H1 (cell line): ENCODE data around the gene RPUSD1. TPM values are rescaled to one million over a fixed set of nuclear protein-coding genes. Genes with fewer than 3 reads are reported as not detected.

Experiments
- CTCF ChIA-PET: fragments of 300-600 bp; sonication (Branson Sonifier 250); formaldehyde crosslinking; loops from one replicate; lab custom pipeline; 2021; ENCODE audit not compliant: partially characterized antibody; lab: Charles Lee
- POLR2A ChIA-PET: fragments of 300-600 bp; sonication (Branson Sonifier 250); formaldehyde crosslinking; loops from one replicate; lab custom pipeline; 2021; ENCODE audit warnings: inconsistent platforms; ENCODE audit not compliant: partially characterized antibody; lab: Charles Lee
- DNase-seq, 2 experiments: peaks; one replicate each; pipeline versions ENCODE4 v3.0.0 to v3.0.0-alpha.2; 2010 to 2022; ENCODE audit warnings: low spot score in 2 of 2, low read depth in 1 of 2, mixed read lengths in 1 of 2
- FAIRE-seq: peaks from 2 replicates; lab custom pipeline; 2011; peaks lifted over from hg19 to GRCh38; lab: Jason Lieb, UNC
- H2AFZ ChIP-seq: 2 replicates; pipeline ENCODE4 v1.8.1; 2012; ENCODE audit warnings: low read length, inconsistent platforms
- H2AK5ac ChIP-seq: 2 replicates; pipeline ENCODE4 v1.6.1; 2013; ENCODE audit warnings: low read depth, low read length
- H2BK120ac ChIP-seq: replicated peaks from 2 replicates; pipeline ENCODE3; 2013; ENCODE audit warnings: low read depth, low read length, inconsistent platforms
- H2BK12ac ChIP-seq: 2 replicates; pipeline ENCODE4 v1.6.1; 2013; ENCODE audit warnings: low read depth, low read length
- H2BK15ac ChIP-seq: 2 replicates; pipeline ENCODE4 v1.6.1; 2013; ENCODE audit warnings: low read length
- H2BK20ac ChIP-seq: 2 replicates; pipeline ENCODE4 v1.6.1; 2013; ENCODE audit warnings: low read length
- H2BK5ac ChIP-seq: 2 replicates; pipeline ENCODE4 v1.6.1; 2013; ENCODE audit warnings: low read depth, low read length
- H3K14ac ChIP-seq: 2 replicates; pipeline ENCODE4 v1.6.1; 2013; ENCODE audit warnings: inconsistent platforms; ENCODE audit not compliant: insufficient read length
- H3K18ac ChIP-seq: 2 replicates; pipeline ENCODE4 v1.6.1; 2013; ENCODE audit warnings: low read length; ENCODE audit errors: extremely low read depth
- H3K23ac ChIP-seq: 2 replicates; pipeline ENCODE4 v1.6.1; 2013; ENCODE audit warnings: inconsistent platforms; ENCODE audit not compliant: insufficient read length
- H3K23me2 ChIP-seq: 2 replicates; pipeline ENCODE4 v1.6.1; 2013; ENCODE audit warnings: low read depth, low read length
- H3K27ac ChIP-seq: 2 replicates; pipeline ENCODE4 v1.6.1; 2011; ENCODE audit warnings: low read depth, low read length, inconsistent platforms
- H3K27me3 ChIP-seq, 4 experiments: replicated peaks in 1 of 4; 1 replicate in 1 of 4; 2 replicates in 3 of 4; pipeline versions ENCODE4 v1.6.1 to v1.8.1; 2011 to 2013; ENCODE audit warnings: low read length in 3 of 4, mild to moderate bottlenecking in 3 of 4, inconsistent platforms in 2 of 4, mixed read lengths in 2 of 4, moderate library complexity in 1 of 4; ENCODE audit not compliant: control insufficient read depth in 3 of 4, insufficient read depth in 3 of 4; ENCODE audit errors: extremely low read depth in 1 of 4
- H3K36me3 ChIP-seq, 4 experiments: 2 replicates each; pipeline versions ENCODE4 v1.6.1 to v1.8.1; 2011 to 2013; ENCODE audit warnings: mild to moderate bottlenecking in 4 of 4, low read length in 3 of 4, moderate library complexity in 2 of 4, control low read depth in 1 of 4, inconsistent platforms in 1 of 4; ENCODE audit not compliant: insufficient read depth in 4 of 4, control insufficient read depth in 2 of 4
- H3K4ac ChIP-seq: replicated peaks from 2 replicates; pipeline ENCODE3; 2013; ENCODE audit warnings: low read length, low read depth, mixed read lengths, inconsistent platforms; ENCODE audit not compliant: insufficient read length
- H3K4me1 ChIP-seq, 4 experiments: replicated peaks in 1 of 4; 1 replicate in 1 of 4; 2 replicates in 3 of 4; pipeline versions ENCODE4 v1.6.1 to v1.8.1; 2011 to 2013; ENCODE audit warnings: low read length in 3 of 4, inconsistent platforms in 2 of 4, mixed read lengths in 1 of 4; ENCODE audit not compliant: insufficient read depth in 4 of 4, control insufficient read depth in 3 of 4
- H3K4me2 ChIP-seq, 2 experiments: 2 replicates each; pipeline versions ENCODE4 v1.6.1 to v1.8.1; 2011 to 2013; ENCODE audit warnings: low read depth in 2 of 2, low read length in 2 of 2, control low read depth in 1 of 2, inconsistent platforms in 1 of 2, mild to moderate bottlenecking in 1 of 2; ENCODE audit not compliant: insufficient read depth in 1 of 2
- H3K4me3 ChIP-seq, 4 experiments: fragments of 200-600, 300-600 bp in 1 of 4; sonication (generic), shearing (Covaris generic), sonication (Bioruptor Twin) in 1 of 4; 2 replicates each; pipeline versions ENCODE4 v1.5.1 to v1.8.1; 2011 to 2016; ENCODE audit warnings: low read length in 4 of 4, low read depth in 3 of 4, control low read depth in 2 of 4, inconsistent platforms in 2 of 4, mild to moderate bottlenecking in 2 of 4, mixed read lengths in 1 of 4, moderate library complexity in 1 of 4; ENCODE audit not compliant: insufficient read depth in 2 of 4; ENCODE audit errors: extremely low read depth in 1 of 4
- H3K56ac ChIP-seq: replicated peaks from 2 replicates; pipeline ENCODE3; 2013; ENCODE audit warnings: low read depth, mild to moderate bottlenecking, mixed read lengths, low read length, inconsistent platforms; ENCODE audit not compliant: insufficient read length
- H3K79me1 ChIP-seq: 2 replicates; pipeline ENCODE4 v1.6.1; 2013; ENCODE audit warnings: low read depth, low read length, control low read depth
- H3K79me2 ChIP-seq, 2 experiments: 2 replicates each; pipeline versions ENCODE4 v1.6.1 to v1.8.1; 2012 to 2013; ENCODE audit warnings: low read length in 2 of 2, mild to moderate bottlenecking in 2 of 2, inconsistent platforms in 1 of 2; ENCODE audit not compliant: insufficient read depth in 2 of 2, control insufficient read depth in 1 of 2
- H3K9ac ChIP-seq, 4 experiments: replicated peaks in 1 of 4; 1 replicate in 1 of 4; 2 replicates in 3 of 4; pipeline versions ENCODE4 v1.6.1 to v1.8.1; 2011 to 2013; ENCODE audit warnings: low read depth in 3 of 4, low read length in 3 of 4, control low read depth in 2 of 4, mild to moderate bottlenecking in 2 of 4, moderate library complexity in 2 of 4, inconsistent platforms in 1 of 4; ENCODE audit errors: extremely low read depth in 1 of 4
- H3K9me3 ChIP-seq, 2 experiments: 2 replicates each; pipeline versions ENCODE4 v1.6.1 to v1.8.1; 2012 to 2013; ENCODE audit warnings: mild to moderate bottlenecking in 2 of 2, moderate library complexity in 2 of 2, control low read depth in 1 of 2, inconsistent platforms in 1 of 2, low read depth in 1 of 2, low read length in 1 of 2, mixed read lengths in 1 of 2; ENCODE audit not compliant: insufficient read depth in 2 of 2
- H4K20me1 ChIP-seq, 2 experiments: replicated peaks in 1 of 2; 2 replicates each; pipeline versions ENCODE3 to v1.8.1; 2011 to 2013; ENCODE audit warnings: inconsistent platforms in 2 of 2, low read length in 2 of 2, mild to moderate bottlenecking in 1 of 2; ENCODE audit not compliant: insufficient read depth in 2 of 2, control insufficient read depth in 1 of 2
- H4K5ac ChIP-seq: 2 replicates; pipeline ENCODE4 v1.6.1; 2013; ENCODE audit warnings: low read length, low read depth, mixed read lengths, inconsistent platforms; ENCODE audit not compliant: insufficient read length
- H4K8ac ChIP-seq: 2 replicates; pipeline ENCODE4 v1.8.0; 2013; ENCODE audit warnings: mild to moderate bottlenecking, moderate library complexity, low read length, inconsistent platforms; ENCODE audit not compliant: insufficient read depth; ENCODE audit errors: extremely low read depth
- H4K91ac ChIP-seq: replicated peaks from 2 replicates; pipeline ENCODE3; 2013; ENCODE audit warnings: low read length, mixed read lengths, inconsistent platforms; ENCODE audit not compliant: insufficient read length
- EGR1 ChIP-seq: IDR thresholded peaks from 2 replicates; pipeline ENCODE4 v1.6.1; 2011; ENCODE audit warnings: low read depth, low read length, borderline replicate concordance
- NRF1 ChIP-seq: IDR thresholded peaks from 2 replicates; pipeline ENCODE4 v1.6.1; 2011; ENCODE audit warnings: mild to moderate bottlenecking, low read depth, low read length, improper control_type of control experiment
- RNF2 ChIP-seq: fragments of 200-900, 300-1000 bp; sonication (generic); IDR thresholded peaks from 2 replicates; pipeline ENCODE4 v1.7.1; 2016; ENCODE audit warnings: borderline replicate concordance, low read depth, mild to moderate bottlenecking, antibody characterized with exemption, low read length; ENCODE audit not compliant: poor library complexity, severe bottlenecking; ENCODE audit errors: missing control alignments
- WGBS, 2 experiments: shearing (Covaris generic) in 1 of 2; methylation state at CpG; one replicate each; pipeline versions ENCODE4 v1.1.6 to v1.1.7; 2013 to 2015; ENCODE audit warnings: low lambda C conversion rate in 2 of 2, mixed read lengths in 2 of 2, inconsistent platforms in 1 of 2, low coverage in 1 of 2, missing lambda C conversion rate in 1 of 2; ENCODE audit not compliant: insufficient replicate concordance in 2 of 2, insufficient coverage in 1 of 2, insufficient read length in 1 of 2; ENCODE audit errors: extremely low coverage in 1 of 2, missing lambda C conversion rate in 1 of 2; 5-methylcytosine and 5-hydroxymethylcytosine counted together
- polyA plus RNA-seq, 7 experiments: library from polyadenylated mRNA; depleted of rRNA in 3 of 7; stranded (reverse) in 5 of 7; unstranded in 2 of 7; fragments of >200 nt in 5 of 7; fragments of 200-250 nt in 2 of 7; gene quantifications; 1 replicate in 5 of 7; 2 replicates in 1 of 7; 4 replicates in 1 of 7; pipeline versions ENCODE4 v1.2.1 to v1.2.3, GENCODE V29; 2011 to 2013; ENCODE audit warnings: missing spikeins in 2 of 7, mixed read lengths in 2 of 7
- total RNA-seq: library from RNA; stranded (reverse); fragmentation: NEBNext Ultra II Directional; extraction: Animal tissue kit (Norgen Biotek cat#: 25700); gene quantifications from 2 replicates; pipeline ENCODE4 v1.2.1, GENCODE V29; 2021

Gene RPUSD1
- total and polyA plus RNA-seq, 2 of the 8 experiments (the other 6 are each of a cell fraction or from before 2014, with no cell fraction given), result 32.2 to 61.8 TPM

- WGBS, 2 experiments, result 91% methylated on average over 13 of the region's 38 CpGs; no CpG with 5 or more reads in 1 of the 2 experiments
- H2BK5ac ChIP-seq, result no peak overlapping the region
- H3K36me3 ChIP-seq, result no peaks in the 10 kb centered on the region
- no peak overlapping the region for H3K14ac ChIP-seq
- no peak overlapping the region for H3K4me2 ChIP-seq
- no peak overlapping the region for H2AK5ac ChIP-seq
- H3K9ac ChIP-seq, result no peak overlapping the region
- H2BK15ac ChIP-seq, result no peak overlapping the region
- H3K27ac ChIP-seq, result no peak overlapping the region
- no peak overlapping the region for H2BK120ac ChIP-seq
- H3K79me2 ChIP-seq, result no peaks in the 10 kb centered on the region
- ChIA-PET POLR2A (interaction anchor here (1.1 kb wide), 1 partner anchor 45 kb away, joined by 3 read pairs; no protein-coding TSS in a partner anchor), CTCF (interaction anchor here (0.7 to 1.6 kb wide), 2 partner anchors 9 to 19 kb away, joined by 3 read pairs; no protein-coding TSS in a partner anchor)
- H3K27me3 ChIP-seq, result no peaks in the 10 kb centered on the region
- no peak overlapping the region for H2AFZ ChIP-seq
- no peak overlapping the region for H4K91ac ChIP-seq
- no peak overlapping the region for H3K4ac ChIP-seq
- no peak overlapping the region for H4K5ac ChIP-seq
- H3K23ac ChIP-seq, result no peak overlapping the region
- no peak overlapping the region for H3K4me3 ChIP-seq
- H3K79me1 ChIP-seq, result no peaks in the 10 kb centered on the region
- H4K8ac ChIP-seq, result no peak overlapping the region
- FAIRE-seq (no peak), DNase-seq (no peak)
- no peak overlapping the region for H2BK20ac ChIP-seq
- H3K23me2 ChIP-seq, result no peaks in the 10 kb centered on the region; the same call in 1 of the 2 replicates
- no peak overlapping the region for H2BK12ac ChIP-seq
- H3K9me3 ChIP-seq, result no peaks in the 10 kb centered on the region
- H3K4me1 ChIP-seq, result peaks cover 0 to 9% (median 6%) of the 10 kb centered on the region in 4 experiments; a peak in 5 of 7 replicates
- no peak overlapping the region for H3K56ac ChIP-seq
- no peaks in the 10 kb centered on the region for H4K20me1 ChIP-seq
- no peak overlapping the region for H3K18ac ChIP-seq
- no peak for TF ChIP-seq RNF2
- TF ChIP-seq EGR1, result no peak
- TF ChIP-seq NRF1, result no peak
These were observed 23.2 kb downstream of the RPUSD1 start for GRCh38 chr16:764848-765487.
